Stimulated activated CD8-positive, alpha-beta memory T cell treated with anti-CD3 and anti-CD28 coated beads, Interleukin-15, amount 100 ng/mL, for 4 hours (primary cell): ENCODE results near the gene EGR2.

Experiments
- DNase-seq, 2 donors: peaks; one replicate each; pipeline ENCODE4 v3.0.0-alpha.2; 2020; ENCODE audit warnings: low read depth in 2 of 2

The EGR2 gene

GRCh38 chr10:62816331-62817120, at the start of gene EGR2:
Gene EGR2 (minus strand): TSS chr10:62816366. CDS start chr10:62816029, 337 bp downstream.
- peak; percentile 88 to 93 for DNase-seq

- no peak for DNase-seq
Observed at GRCh38 chr10:62862447-62862846, 46.3 kb upstream of the EGR2 start.

GRCh38 chr10:62861507-62861906, 45.3 kb upstream of the EGR2 start:
- DNase-seq: no peak

- DNase-seq: no peak
Observed at GRCh38 chr10:62860946-62861345, 44.8 kb upstream of the EGR2 start.

DNA sequence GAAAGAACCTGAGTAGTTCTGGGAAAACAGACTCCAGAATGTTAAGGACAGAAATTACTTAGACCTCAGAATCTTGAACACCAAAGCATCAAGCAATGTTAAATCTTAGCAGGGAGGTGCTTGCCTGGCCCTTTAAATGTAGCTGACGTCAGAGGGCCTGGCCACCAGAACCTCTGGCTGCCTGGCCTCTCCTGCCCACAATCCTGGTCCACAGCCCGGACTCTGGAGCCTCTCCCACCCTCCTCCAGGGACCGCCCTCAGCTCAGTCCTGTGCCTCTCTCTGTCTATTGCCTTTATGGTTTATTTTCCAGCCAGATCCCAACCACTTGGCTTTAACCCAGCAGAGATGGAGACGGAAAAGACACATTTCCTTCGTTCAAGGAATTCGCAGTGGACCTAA, 42.2 kb upstream of the EGR2 start:
- DNase-seq: no peak

GRCh38 chr10:62856021-62856420, 39.9 kb upstream of the EGR2 start:
- no peak for DNase-seq

DNA sequence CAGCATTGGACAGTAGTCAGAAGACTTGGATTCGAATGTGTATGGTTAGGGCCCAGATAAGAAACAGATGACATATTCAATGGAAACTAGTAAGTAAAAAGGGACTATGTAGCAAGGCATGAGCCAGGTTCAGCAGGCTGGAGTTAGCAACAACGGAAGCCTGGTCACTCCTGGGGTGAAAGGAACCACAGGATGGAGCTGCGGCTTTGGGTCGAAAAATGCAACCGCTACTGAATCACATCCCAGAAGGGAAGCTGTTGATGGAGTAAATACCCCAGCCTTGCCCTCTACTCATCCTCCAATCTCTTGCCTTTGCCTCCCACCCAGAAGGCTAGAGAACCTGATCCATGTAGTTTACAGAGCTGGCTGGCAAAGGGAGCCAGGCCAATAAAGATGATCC, 37.5 kb upstream of the EGR2 start:
- no peak for DNase-seq

GRCh38 chr10:62852961-62853702, 37.0 kb upstream of the EGR2 start:
- DNase-seq: no peak

- DNase-seq: no peak
Observed at GRCh38 chr10:62851442-62851841, 35.3 kb upstream of the EGR2 start.

- no peak for DNase-seq
Observed at GRCh38 chr10:62850646-62851045, 34.5 kb upstream of the EGR2 start.

GRCh38 chr10:62847433-62847832, 31.3 kb upstream of the EGR2 start:
- no peak for DNase-seq

GRCh38 chr10:62844280-62845011, 28.3 kb upstream of the EGR2 start:
- no peak for DNase-seq

GRCh38 chr10:62843600-62843999, 27.4 kb upstream of the EGR2 start:
- no peak for DNase-seq

DNA sequence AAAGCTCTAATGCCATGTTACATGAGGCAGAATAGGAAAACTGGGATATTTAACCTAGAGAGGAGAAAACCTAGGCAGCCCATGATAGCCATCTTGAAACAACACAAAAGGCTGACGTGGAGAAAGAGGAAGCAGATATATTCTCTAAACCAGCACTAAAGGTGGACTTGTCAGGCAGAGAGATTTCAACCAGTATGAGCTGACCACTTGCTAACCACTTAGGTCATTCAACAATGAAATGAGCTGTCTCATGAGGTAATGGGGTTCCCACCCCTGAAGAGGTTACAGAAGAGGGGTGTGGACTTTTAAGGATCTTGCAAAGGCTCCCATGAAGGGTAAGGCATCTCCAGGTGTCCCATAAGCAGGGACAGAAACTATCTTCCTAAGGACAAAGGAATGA, 26.8 kb upstream of the EGR2 start:
- no peak for DNase-seq

- DNase-seq: no peak
Observed at GRCh38 chr10:62839590-62839989, 23.4 kb upstream of the EGR2 start.

- no peak for DNase-seq
Observed at GRCh38 chr10:62831346-62831745, 15.2 kb upstream of the EGR2 start.

DNA sequence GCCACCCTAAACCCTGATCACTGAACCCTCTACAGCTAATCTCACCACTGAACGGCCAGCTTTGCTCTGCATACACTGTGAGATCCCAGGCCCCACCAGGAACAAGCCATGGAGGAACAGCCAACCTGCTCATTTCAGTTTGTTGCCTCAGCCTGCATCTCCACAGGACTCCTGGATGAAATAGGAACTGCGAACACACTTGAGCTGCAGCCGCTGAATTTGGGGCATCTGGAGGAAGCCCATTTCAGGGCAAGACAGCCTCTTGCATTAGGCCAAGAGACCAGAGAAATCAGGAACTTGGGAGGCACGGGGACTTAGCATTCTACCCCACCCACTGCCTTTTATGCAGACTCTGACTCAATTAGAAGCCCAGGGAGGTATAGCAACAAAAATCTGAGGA, 14.5 kb upstream of the EGR2 start:
- no peak for DNase-seq

DNA sequence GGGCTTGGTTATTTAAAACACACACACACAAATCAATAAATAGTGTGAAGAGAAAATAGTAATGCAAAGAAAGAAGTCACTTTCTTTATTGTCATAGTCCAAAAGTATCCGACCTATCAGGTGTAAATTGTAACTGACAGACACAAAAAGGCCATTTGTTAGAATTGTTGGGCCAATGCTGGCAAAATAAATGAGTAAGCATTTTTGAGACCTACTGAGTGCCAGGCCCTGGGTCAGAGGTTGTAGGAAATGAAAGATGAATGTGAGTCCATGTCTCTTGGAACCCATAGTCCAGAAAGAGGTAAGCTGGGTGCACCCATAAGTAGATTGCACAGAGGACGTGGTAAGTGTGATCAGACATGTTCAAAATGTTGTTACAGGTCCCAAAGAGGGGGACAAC, 13.5 kb upstream of the EGR2 start:
- DNase-seq: no peak

DNA sequence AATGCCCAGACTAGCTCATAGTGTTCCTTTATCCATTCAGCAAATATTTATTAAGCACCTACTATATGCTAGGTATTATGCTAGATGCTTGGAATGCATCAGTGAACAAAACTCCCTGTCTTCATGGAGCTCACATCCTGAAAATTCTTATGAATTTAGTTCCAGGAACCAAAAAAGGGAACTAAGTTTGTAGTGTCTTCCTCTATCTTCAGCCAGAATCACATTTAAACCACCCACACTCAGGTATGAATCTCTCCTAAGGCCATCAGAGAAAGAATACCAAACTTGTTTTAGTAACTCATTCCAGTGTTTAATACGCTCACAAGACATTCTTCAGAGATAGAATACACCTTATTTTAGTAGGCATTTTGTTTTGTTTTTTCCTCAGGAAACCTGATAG, 10.1 kb upstream of the EGR2 start:
- DNase-seq: no peak

- no peak for DNase-seq
Observed at GRCh38 chr10:62820586-62820985, 4.4 kb upstream of the EGR2 start.

GRCh38 chr10:62819141-62819920, 3.2 kb upstream of the EGR2 start:
- DNase-seq: no peak
